ENCODE measurements around the gene GALR2. TPM values are rescaled to one million over a fixed set of nuclear protein-coding genes. Genes with fewer than 3 reads are reported as not detected.

The GALR2 gene
- total RNA-seq, 1 donor from 2014 or later = 0.44 TPM

- no peak for ATAC-seq
Measured at GRCh38 chr17:76095943-76096342, 21.4 kb downstream of the GALR2 start.

GRCh38 chr17:76097716-76098295 lies 23.2 kb downstream of the GALR2 start:
- no peak for ATAC-seq

- peak; percentile 27 for ATAC-seq
Measured at GRCh38 chr17:76102944-76103273, 28.3 kb downstream of the GALR2 start.

GRCh38 chr17:76103274-76104139 lies 28.9 kb downstream of the GALR2 start, which contains the start of gene EXOC7:
EXOC7 (minus strand) TSS chr17:76103787; CDS start chr17:76103692, 95 bp downstream.
- peak; percentile 90 for ATAC-seq

- ATAC-seq = peak; percentile 4
Measured at GRCh38 chr17:76104140-76104895, 29.7 kb downstream of the GALR2 start.

- no peak for ATAC-seq
Measured at GRCh38 chr17:76104896-76105231, 30.3 kb downstream of the GALR2 start.

GRCh38 chr17:76106703-76107102 lies 32.1 kb downstream of the GALR2 start:
- ATAC-seq = no peak

- ATAC-seq = no peak
Measured at GRCh38 chr17:76107509-76107908, 32.9 kb downstream of the GALR2 start.

- no peak for ATAC-seq
Measured at GRCh38 chr17:76111956-76112355, 37.4 kb downstream of the GALR2 start.

GRCh38 chr17:76115138-76115754 lies 40.7 kb downstream of the GALR2 start:
- no peak for ATAC-seq

- ATAC-seq = no peak
Measured at GRCh38 chr17:76119409-76120371, 45.1 kb downstream of the GALR2 start.

GRCh38 chr17:76120658-76121008 lies 46.1 kb downstream of the GALR2 start:
- no peak for ATAC-seq

GRCh38 chr17:76121932-76122430 lies 47.4 kb downstream of the GALR2 start:
- peak; percentile 54 for ATAC-seq

- no peak for ATAC-seq
Measured at GRCh38 chr17:76122431-76123190, 48.0 kb downstream of the GALR2 start.

- ATAC-seq = no peak
Measured at GRCh38 chr17:76123191-76123499, 48.6 kb downstream of the GALR2 start.

- no peak for ATAC-seq
Measured at GRCh38 chr17:76123749-76124581, 49.4 kb downstream of the GALR2 start.

GRCh38 chr17:76124582-76125390 lies 50.2 kb downstream of the GALR2 start:
- ATAC-seq = no peak

- no peak for ATAC-seq
Measured at GRCh38 chr17:76125391-76125675, 50.8 kb downstream of the GALR2 start.

- no peak for ATAC-seq
Measured at GRCh38 chr17:76125922-76126321, 51.3 kb downstream of the GALR2 start.

Measured in esophagus mucosa (tissue), 1 donor.